ENCODE measurements around the gene GABARAP. TPM values are rescaled to one million over a fixed set of nuclear protein-coding genes. Genes with fewer than 3 reads are reported as not detected.

The GABARAP gene
- total RNA-seq, 1 donor from 2014 or later: 908 TPM

- H3K4me3 Mint-ChIP-seq (ENCODE audit: unreplicated experiment): no peak overlapping the region
- TF ChIP-seq CTCF (IDR thresholded peaks at IDR 0.05; ENCODE audit: partially characterized antibody, unreplicated experiment): no peak
- no peaks in the 10 kb centered on the region for H3K36me3 Mint-ChIP-seq (ENCODE audit: unreplicated experiment)
- H3K27ac Mint-ChIP-seq (ENCODE audit: unreplicated experiment): no peak overlapping the region
- H3K4me1 Mint-ChIP-seq (ENCODE audit: low read depth, unreplicated experiment): peaks cover 7% of the 10 kb centered on the region
- H3K27me3 Mint-ChIP-seq (ENCODE audit: unreplicated experiment): peaks cover 15% of the 10 kb centered on the region
- no peak for DNase-seq
- peaks cover 12% of the 10 kb centered on the region for H3K9me3 Mint-ChIP-seq (ENCODE audit: unreplicated experiment)
Measured at GRCh38 chr17:7224661-7225111, 17.6 kb downstream of the GABARAP start.

- no peak overlapping the region for H3K4me3 Mint-ChIP-seq (ENCODE audit: unreplicated experiment)
- no peak for TF ChIP-seq CTCF (IDR thresholded peaks at IDR 0.05; ENCODE audit: partially characterized antibody, unreplicated experiment)
- H3K9me3 Mint-ChIP-seq (ENCODE audit: unreplicated experiment): peaks cover 17% of the 10 kb centered on the region
- peaks cover 11% of the 10 kb centered on the region for H3K4me1 Mint-ChIP-seq (ENCODE audit: low read depth, unreplicated experiment)
- no peaks in the 10 kb centered on the region for H3K36me3 Mint-ChIP-seq (ENCODE audit: unreplicated experiment)
- no peak overlapping the region for H3K27ac Mint-ChIP-seq (ENCODE audit: unreplicated experiment)
- H3K27me3 Mint-ChIP-seq (ENCODE audit: unreplicated experiment): peaks cover 20% of the 10 kb centered on the region
- DNase-seq: no peak
Measured at GRCh38 chr17:7224110-7224509, 18.1 kb downstream of the GABARAP start.

DNA sequence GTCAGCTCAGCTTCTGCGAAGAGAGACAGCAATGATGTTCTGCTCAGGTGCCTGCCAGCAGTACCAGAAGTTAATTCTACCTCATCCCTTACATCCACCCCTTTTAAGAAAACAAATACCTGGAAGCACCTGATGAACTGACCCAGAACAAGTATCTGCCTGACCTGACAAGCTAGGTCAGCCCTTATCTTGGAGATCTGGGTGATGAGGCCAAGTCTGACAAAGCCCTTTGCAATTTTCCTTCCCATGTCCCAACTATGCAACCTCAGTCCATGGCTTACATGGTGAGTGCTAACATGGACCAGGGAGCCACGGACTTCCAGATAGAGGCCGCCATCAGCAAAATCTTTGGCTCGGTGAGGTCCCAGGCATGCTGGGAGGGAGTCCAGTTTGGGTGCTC is 18.9 kb downstream of the GABARAP start:
- DNase-seq: no peak
- peaks cover 15% of the 10 kb centered on the region for H3K27me3 Mint-ChIP-seq (ENCODE audit: unreplicated experiment)
- no peak overlapping the region for H3K27ac Mint-ChIP-seq (ENCODE audit: unreplicated experiment)
- peaks cover 18% of the 10 kb centered on the region for H3K4me1 Mint-ChIP-seq (ENCODE audit: low read depth, unreplicated experiment)
- peaks cover 17% of the 10 kb centered on the region for H3K9me3 Mint-ChIP-seq (ENCODE audit: unreplicated experiment)
- no peaks in the 10 kb centered on the region for H3K36me3 Mint-ChIP-seq (ENCODE audit: unreplicated experiment)
- no peak for TF ChIP-seq CTCF (IDR thresholded peaks at IDR 0.05; ENCODE audit: partially characterized antibody, unreplicated experiment)
- no peak overlapping the region for H3K4me3 Mint-ChIP-seq (ENCODE audit: unreplicated experiment)

DNA sequence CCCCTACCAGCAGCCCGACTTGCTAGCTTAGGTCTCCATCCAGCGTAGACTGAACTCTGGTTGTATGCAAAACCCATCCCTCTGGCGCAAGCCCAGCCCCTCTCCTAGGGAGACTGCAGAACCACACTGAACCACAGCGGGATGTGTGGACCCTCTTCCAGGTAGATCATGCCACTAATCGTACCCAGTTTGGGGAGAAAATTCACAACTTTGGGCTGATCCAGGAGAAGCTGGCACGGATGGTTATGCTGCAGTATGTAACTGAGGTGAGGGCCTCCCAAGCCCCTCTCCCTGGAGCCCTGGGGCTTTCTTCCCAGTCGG is 19.3 kb downstream of the GABARAP start:
- peaks cover 12% of the 10 kb centered on the region for H3K27me3 Mint-ChIP-seq (ENCODE audit: unreplicated experiment)
- no peak overlapping the region for H3K27ac Mint-ChIP-seq (ENCODE audit: unreplicated experiment)
- peaks cover 22% of the 10 kb centered on the region for H3K4me1 Mint-ChIP-seq (ENCODE audit: low read depth, unreplicated experiment)
- no peak for TF ChIP-seq CTCF (IDR thresholded peaks at IDR 0.05; ENCODE audit: partially characterized antibody, unreplicated experiment)
- H3K4me3 Mint-ChIP-seq (ENCODE audit: unreplicated experiment): no peak overlapping the region
- no peak for DNase-seq
- H3K36me3 Mint-ChIP-seq (ENCODE audit: unreplicated experiment): no peaks in the 10 kb centered on the region
- H3K9me3 Mint-ChIP-seq (ENCODE audit: unreplicated experiment): peaks cover 17% of the 10 kb centered on the region

DNA sequence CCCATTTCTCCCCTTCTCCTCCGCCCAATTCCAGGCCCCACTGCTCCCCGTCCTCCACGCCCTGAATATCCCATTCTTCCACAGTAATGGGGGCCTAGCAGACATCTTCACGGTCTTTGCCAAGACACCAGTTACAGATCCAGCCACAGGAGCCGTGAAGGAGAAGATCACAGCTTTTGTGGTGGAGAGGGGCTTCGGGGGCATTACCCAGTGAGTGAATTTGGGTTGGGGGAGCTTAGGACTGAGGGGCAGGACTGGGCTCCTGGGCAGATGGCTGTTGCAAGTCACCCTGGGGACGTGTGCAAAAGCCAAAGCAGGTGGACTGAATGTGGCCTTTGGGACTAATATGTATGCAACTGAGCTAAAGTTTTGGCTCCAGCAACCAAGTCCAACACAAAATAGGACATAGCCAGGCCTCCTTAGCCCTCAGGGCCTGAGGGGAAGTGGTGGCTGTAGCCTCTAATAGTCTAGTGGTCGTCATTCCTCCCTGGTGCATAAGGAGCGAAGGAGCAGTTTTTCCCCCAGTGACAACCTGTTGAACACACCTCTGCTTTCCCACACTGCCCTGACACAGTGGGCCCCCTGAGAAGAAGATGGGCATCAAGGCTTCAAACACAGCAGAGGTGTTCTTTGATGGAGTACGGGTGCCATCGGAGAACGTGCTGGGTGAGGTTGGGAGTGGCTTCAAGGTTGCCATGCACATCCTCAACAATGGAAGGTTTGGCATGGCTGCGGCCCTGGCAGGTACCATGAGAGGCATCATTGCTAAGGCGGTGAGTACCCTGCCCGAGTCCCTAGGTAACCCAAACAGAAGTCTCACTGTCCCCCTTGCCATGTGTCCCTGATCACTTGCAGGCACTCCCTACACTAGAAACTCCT is 19.9 kb downstream of the GABARAP start:
- Mint-ChIP-seq H3K9me3 (ENCODE audit: unreplicated experiment) (peaks cover 17% of the 10 kb centered on the region), H3K27ac (ENCODE audit: unreplicated experiment) (peak overlapping the region; percentile 48), H3K4me1 (ENCODE audit: low read depth, unreplicated experiment) (peaks cover 24% of the 10 kb centered on the region), H3K4me3 (ENCODE audit: unreplicated experiment) (no peak overlapping the region), H3K36me3 (ENCODE audit: unreplicated experiment) (no peaks in the 10 kb centered on the region), H3K27me3 (ENCODE audit: unreplicated experiment) (peaks cover 12% of the 10 kb centered on the region)
- TF ChIP-seq CTCF (IDR thresholded peaks at IDR 0.05; ENCODE audit: partially characterized antibody, unreplicated experiment): no peak
- no peak for DNase-seq

All from glutamatergic neuron (in vitro differentiated cells).